Measurements from ENCODE around the gene AKR1C3. TPM values are rescaled to one million over a fixed set of nuclear protein-coding genes. Genes with fewer than 3 reads are reported as not detected.
"Not testable (repeated sequence)": the region's sequence is repeated elsewhere in the genome, so short reads cannot be mapped to it uniquely, and the experiment has no call there.

AKR1C3 gene
- polyA plus RNA-seq (2012; ENCODE audit: insufficient read depth, insufficient read length), result 8.8 TPM

GRCh38 chr10:5094265-5095205 lies at the start of gene AKR1C3:
AKR1C3 (plus strand) TSS chr10:5094414; CDS start chr10:5094445, 31 bp downstream.
- H3K4me3 ChIP-seq (ENCODE audit: low read length), result peak within 1 kb of the TSS; percentile 33
- peak; percentile 49 for DNase-seq (ENCODE audit: low read depth, low spot score)

- H3K4me3 ChIP-seq (ENCODE audit: low read length), result no peak overlapping the region
- DNase-seq (ENCODE audit: low read depth, low spot score), result no peak
Measured at GRCh38 chr10:5045095-5045494, 49.1 kb upstream of the AKR1C3 start.

- no peak overlapping the region for H3K4me3 ChIP-seq (ENCODE audit: low read length)
- DNase-seq (ENCODE audit: low read depth, low spot score), result no peak
Measured at GRCh38 chr10:5046410-5046809, 47.8 kb upstream of the AKR1C3 start.

GRCh38 chr10:5047055-5047454 lies 47.2 kb upstream of the AKR1C3 start:
- DNase-seq (ENCODE audit: low read depth, low spot score); H3K4me3 ChIP-seq (ENCODE audit: low read length): not testable (repeated sequence)

- H3K4me3 ChIP-seq (ENCODE audit: low read length), result no peak overlapping the region
- DNase-seq (ENCODE audit: low read depth, low spot score), result no peak
Measured at GRCh38 chr10:5047912-5048628, 46.1 kb upstream of the AKR1C3 start.

- DNase-seq (ENCODE audit: low read depth, low spot score); H3K4me3 ChIP-seq (ENCODE audit: low read length): not testable (repeated sequence)
Measured at GRCh38 chr10:5052951-5053500, 41.2 kb upstream of the AKR1C3 start.

- not testable (repeated sequence) for H3K4me3 ChIP-seq (ENCODE audit: low read length); DNase-seq (ENCODE audit: low read depth, low spot score)
Measured at GRCh38 chr10:5054831-5055230, 39.4 kb upstream of the AKR1C3 start.

- not testable (repeated sequence) for DNase-seq (ENCODE audit: low read depth, low spot score); H3K4me3 ChIP-seq (ENCODE audit: low read length)
Measured at GRCh38 chr10:5059267-5059666, 34.9 kb upstream of the AKR1C3 start.

GRCh38 chr10:5060791-5061190 lies 33.4 kb upstream of the AKR1C3 start:
- H3K4me3 ChIP-seq (ENCODE audit: low read length); DNase-seq (ENCODE audit: low read depth, low spot score): not testable (repeated sequence)

- no peak overlapping the region for H3K4me3 ChIP-seq (ENCODE audit: low read length)
- no peak for DNase-seq (ENCODE audit: low read depth, low spot score)
Measured at GRCh38 chr10:5064656-5065055, 29.6 kb upstream of the AKR1C3 start.

- no peak overlapping the region for H3K4me3 ChIP-seq (ENCODE audit: low read length)
- no peak for DNase-seq (ENCODE audit: low read depth, low spot score)
Measured at GRCh38 chr10:5068274-5068984, 25.8 kb upstream of the AKR1C3 start.

- H3K4me3 ChIP-seq (ENCODE audit: low read length), result no peak overlapping the region
- no peak for DNase-seq (ENCODE audit: low read depth, low spot score)
Measured at GRCh38 chr10:5070648-5071410, 23.4 kb upstream of the AKR1C3 start.

GRCh38 chr10:5071411-5072198 lies 22.6 kb upstream of the AKR1C3 start:
- DNase-seq (ENCODE audit: low read depth, low spot score), result no peak
- no peak overlapping the region for H3K4me3 ChIP-seq (ENCODE audit: low read length)

- H3K4me3 ChIP-seq (ENCODE audit: low read length), result no peak overlapping the region
- no peak for DNase-seq (ENCODE audit: low read depth, low spot score)
Measured at GRCh38 chr10:5073659-5074058, 20.6 kb upstream of the AKR1C3 start.

GRCh38 chr10:5076615-5077014 lies 17.6 kb upstream of the AKR1C3 start:
- H3K4me3 ChIP-seq (ENCODE audit: low read length), result no peak overlapping the region
- no peak for DNase-seq (ENCODE audit: low read depth, low spot score)

- DNase-seq (ENCODE audit: low read depth, low spot score), result no peak
Measured at GRCh38 chr10:5078547-5079180, 15.6 kb upstream of the AKR1C3 start.

GRCh38 chr10:5079306-5079830 lies 14.8 kb upstream of the AKR1C3 start:
- DNase-seq (ENCODE audit: low read depth, low spot score), result no peak
- H3K4me3 ChIP-seq (ENCODE audit: low read length), result no peak overlapping the region

More at GRCh38 chr10:5078547-5079180, 15.6 kb upstream of the AKR1C3 start:
- no peak overlapping the region for H3K4me3 ChIP-seq (ENCODE audit: low read length)

Data from Jurkat, Clone E6-1 (cell line).